Stimulated activated CD4-positive, alpha-beta T cell treated with anti-CD3 and anti-CD28 coated beads, Interleukin-1b, Interleukin-23, amount 100 ng/mL, for 24 hours (primary cell): Measurements from ENCODE around the gene EXT2.

ENCODE experiments used
- DNase-seq, 4 experiments: peaks; one replicate each; pipeline ENCODE4 v3.0.0-alpha.2; 2020; ENCODE audit warnings: low read depth in 4 of 4, low spot score in 1 of 4

EXT2 gene

DNA sequence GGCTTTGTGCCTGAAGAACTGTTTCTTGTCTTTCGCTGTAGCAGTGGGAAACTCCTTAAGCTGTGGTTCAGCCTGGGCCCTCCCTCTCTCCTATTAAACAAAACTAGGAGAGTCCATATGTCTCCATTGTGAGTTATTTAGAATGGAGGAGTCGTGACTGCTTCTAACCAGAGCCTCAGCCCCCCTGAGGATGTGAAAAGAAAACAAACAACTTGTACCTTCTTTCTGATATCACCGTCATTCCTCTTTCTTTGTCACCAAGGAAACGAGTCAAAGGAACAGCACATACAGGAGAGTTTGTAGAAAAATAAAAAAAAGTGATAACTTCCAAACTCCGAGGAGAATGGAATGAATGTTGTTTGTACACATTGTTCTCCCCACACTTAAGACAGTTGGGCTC, 11.6 kb upstream of the EXT2 start:
- DNase-seq = no peak

- no peak for DNase-seq
These were observed 10.1 kb upstream of the EXT2 start for GRCh38 chr11:44085330-44085729.

DNA sequence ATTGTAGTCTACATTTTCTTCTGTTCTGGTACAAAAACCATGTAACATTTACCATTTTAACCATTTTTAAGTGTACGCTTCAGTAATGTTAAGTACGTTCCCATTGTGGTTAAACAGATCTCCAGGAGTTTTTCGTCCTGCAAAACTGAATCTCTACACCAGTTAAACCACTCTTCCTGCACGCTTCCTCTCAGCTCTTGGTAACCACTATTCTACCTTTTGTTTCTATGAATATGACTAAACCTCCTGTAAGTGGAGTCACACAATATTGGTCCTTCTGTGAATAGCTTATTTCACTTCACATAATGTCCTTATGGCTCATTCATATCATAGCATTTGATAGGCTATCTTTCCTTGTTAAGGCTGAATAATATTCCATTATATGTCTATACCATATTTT, 7.1 kb upstream of the EXT2 start:
- DNase-seq = no peak

- DNase-seq = no peak
These were observed 6.6 kb upstream of the EXT2 start for GRCh38 chr11:44088871-44089270.

- no peak for DNase-seq
These were observed 4.9 kb upstream of the EXT2 start for GRCh38 chr11:44090539-44090938.

DNA sequence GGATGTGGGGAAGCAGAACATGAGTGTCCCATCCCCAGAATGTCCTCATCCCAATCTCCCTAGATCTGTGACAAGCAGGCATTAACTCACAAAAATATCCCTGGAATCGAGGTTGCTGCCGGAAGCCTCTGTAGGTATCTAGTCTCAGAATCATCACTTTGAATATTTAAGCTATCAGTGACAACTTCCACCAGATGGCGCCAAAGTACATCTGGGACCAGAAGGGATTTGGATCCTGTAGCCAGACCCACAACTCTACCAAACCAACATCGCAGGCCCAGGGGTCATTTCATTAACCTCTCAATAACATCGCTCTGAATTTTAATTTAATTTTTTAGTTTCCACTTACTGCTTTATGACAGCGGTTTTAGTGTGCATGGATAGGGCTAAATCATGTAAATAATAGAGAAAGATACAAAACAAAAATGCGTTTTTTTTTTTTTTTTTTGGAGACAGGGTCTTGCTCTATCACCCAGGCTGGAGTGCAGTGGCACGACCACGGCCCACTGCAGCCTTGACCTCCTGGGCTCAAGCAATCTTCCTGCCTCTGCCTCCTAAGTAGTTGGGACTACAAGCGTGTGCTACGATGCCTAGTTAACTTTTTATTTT, 1.1 kb upstream of the EXT2 start:
- peak; percentile 63 to 84 (median 74) for DNase-seq

DNA sequence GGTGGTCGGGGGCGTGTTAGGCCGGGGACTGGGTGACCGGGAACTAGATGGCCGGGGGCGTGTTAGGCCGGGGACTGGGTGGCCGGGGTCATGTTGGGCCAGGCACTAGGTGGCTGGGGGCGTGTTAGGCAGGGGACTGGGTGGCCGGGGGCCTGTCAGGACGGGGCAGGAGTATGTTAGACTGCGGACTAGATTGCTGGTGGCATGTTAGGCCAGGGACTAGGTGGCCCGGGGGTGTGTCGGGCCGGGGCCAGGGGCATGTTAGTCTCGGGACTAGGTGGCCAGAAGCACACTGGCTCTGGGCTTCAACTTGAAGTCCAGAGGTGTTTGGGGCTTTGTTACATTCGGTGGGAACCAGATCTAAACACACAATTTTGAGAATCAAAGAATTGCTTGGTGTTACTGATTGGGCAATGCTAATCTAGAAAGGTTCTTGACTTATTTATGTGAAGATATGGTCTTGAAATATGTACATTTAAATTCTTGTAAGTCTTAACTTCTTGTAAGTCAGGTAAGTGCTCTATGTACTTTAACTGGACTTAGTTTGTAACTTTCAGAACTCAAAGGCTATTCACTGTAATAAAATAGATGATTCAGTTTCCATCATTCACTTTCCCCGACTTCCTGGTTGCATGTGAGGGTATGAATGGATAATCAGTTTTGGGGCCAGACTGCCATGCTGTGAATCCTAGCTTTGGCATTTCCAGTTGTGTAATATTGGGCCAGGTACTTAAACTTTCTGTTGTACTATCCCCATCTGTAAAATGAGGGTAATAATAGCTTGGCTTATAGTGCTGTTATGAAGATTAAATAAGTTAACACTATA, 1.1 kb downstream of the EXT2 start:
- no peak for DNase-seq

DNA sequence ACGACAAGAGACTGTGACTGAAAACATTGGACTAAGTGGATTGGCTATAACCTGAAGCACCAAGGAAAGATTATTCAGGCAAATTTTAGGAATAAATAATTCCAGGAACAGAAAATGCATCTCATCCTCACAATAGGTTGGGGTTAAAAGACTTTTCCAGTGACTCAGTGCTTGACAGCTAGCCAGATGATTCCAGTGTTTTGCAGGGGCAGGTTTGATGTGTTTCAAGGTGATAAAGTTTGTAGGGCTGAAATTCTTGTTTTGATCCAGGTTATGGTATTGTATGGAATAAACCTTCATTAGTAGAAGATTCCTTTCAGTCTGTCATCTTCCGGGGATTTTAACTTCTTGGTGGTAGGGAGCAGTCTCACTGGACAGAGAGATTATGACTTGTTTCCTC, 2.3 kb downstream of the EXT2 start:
- DNase-seq = no peak

DNA sequence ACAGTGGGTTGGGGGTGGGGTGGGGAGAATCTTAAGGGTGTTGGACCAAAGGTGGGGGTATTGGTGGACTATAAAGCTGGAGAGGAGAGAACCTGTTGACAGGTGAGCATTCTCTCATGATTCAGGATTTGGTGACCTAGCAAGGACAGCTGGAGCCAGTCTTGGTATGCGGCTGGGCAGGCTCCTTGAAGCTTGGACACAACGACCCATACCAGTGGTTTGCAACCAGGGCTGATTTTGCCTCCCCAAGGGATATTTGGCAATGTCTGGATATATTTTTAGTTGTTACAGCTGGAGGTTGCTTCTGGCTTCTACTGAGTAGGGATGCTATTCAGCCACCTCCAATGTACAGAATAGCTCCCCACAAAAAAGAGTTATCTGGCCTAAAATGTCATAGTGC, 5.6 kb downstream of the EXT2 start:
- DNase-seq = no peak

DNA sequence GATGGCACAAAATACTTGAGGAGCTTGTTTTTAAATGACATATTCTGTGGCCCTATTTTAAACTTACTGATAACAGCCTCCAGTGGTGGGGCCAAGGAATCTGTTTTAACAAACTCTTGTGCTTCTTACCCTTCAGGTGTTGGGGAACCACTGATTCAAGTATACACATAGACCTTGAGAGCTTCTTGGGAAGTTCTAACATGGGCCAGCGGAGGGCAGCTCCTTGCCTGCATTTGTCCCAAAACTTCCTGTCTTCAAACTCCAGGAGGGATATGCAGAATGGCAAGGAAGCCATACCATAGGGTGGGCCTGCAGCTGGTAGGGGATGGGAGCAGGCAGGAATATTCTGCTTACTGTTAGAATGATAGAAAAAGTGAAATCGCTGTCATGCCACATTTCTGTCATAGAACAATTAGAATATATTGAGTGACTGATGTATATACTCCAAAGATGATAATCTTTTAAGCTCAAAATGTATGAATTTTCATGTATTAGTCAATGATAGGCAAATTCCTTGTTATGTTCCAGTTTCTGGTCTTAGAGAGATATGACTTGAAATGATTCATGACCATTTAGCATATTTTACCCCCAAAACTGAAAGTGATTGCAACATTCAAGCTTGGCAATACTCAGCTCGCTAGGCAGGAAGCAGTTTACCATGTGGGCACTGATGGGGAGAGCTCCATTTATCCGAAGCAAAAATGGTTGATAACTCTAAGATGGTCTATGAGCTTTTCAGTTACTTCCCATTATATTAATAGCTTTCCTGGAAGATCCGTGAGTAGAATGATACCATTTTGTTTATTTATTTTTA, 9.2 kb downstream of the EXT2 start:
- DNase-seq = no peak

DNA sequence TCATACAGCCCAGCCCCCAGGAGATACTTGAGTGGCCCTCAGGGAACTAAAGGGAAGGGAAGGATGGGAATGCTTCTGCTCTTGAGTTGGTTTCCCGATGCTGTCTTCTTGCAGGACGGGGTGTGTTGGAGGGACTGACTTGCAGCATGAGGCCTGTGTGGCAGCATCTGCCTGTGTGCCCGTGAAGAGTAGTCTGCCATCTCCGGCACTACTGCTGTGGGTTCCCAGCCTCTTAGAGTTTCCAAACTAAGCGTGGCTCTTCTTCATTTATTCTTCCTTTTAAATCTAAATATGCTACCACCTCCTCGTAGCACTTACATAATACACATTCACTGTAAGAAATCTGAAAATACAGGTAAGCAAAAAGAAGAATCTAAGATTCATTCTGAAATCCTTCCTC, 12.8 kb downstream of the EXT2 start:
- no peak for DNase-seq

- peak; percentile 18 to 36 (median 24) for DNase-seq
These were observed 14.8 kb downstream of the EXT2 start for GRCh38 chr11:44110231-44110679.

DNA sequence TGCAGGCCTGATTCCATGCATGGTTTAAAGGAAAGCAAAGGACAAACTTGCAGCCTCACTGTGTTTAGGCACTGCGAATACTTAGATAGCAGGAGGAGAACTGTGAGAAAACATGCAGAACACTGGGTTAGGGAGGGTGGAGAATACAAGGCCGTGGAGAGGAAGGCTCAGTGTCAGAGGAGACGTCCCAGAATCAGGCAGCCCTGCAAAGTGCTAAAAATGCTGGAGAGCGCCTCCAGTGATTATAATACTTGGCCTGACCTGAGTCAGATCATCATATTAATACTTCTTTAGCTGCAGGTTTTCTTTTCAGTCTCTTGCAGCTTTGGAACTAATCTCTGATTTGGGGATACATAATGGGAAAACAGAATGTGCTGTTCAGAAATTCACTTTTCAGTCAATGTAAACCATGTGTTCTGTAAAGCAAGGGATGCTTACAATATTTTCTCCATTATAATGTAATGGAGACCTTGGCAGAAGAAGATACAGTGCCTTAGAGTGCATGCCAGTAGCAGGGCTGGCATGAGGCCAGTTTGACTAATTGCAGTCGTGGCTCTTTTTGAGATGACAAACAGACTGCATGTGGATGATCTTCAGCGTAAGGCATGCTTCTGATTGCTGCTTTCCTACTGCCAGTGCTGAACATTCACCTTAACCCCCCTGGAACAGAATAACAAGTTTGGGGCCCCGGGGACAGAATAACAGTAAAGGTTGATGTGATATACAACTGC, 16.8 kb downstream of the EXT2 start:
- no peak for DNase-seq

DNA sequence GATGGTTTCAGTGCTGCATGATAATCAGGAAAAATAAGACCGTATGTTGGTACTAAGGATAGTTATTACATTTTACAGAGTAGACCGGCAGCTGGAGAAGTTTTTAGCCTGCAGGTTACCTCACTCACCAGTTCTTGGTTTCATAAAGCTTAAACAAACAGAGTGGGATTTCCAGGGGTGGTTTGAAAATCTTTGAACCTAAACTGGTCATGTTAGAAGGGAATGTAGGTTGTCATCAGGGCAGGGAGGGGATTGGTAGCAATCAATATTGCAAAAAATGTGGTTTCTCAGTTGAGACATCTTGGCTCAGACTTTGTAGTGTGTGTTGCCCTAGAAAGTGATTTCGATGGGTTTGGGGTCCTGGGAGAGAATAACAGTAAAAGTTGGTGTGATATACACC, 17.5 kb downstream of the EXT2 start:
- no peak for DNase-seq

DNA sequence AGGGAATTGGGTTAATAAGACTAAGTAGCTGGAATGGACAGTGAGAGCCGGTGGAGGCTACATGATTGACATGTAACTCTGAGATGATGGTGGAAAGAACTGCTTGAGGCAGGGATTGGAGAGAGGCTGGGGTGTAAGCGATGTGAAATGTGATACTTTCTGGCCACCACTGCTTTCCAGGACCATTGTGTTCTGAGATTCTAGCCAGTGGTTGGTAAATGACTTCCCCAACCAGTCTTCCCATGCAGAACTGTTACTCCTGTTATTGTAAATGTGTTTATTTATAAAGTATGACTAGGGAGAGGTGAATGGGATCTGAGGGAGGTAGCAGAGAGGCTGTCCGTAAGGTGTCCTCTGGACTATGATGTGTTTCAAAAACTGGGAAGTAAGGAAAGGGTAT, 18.1 kb downstream of the EXT2 start:
- DNase-seq = no peak

- no peak for DNase-seq
These were observed 20.9 kb downstream of the EXT2 start for GRCh38 chr11:44116234-44116830.

DNA sequence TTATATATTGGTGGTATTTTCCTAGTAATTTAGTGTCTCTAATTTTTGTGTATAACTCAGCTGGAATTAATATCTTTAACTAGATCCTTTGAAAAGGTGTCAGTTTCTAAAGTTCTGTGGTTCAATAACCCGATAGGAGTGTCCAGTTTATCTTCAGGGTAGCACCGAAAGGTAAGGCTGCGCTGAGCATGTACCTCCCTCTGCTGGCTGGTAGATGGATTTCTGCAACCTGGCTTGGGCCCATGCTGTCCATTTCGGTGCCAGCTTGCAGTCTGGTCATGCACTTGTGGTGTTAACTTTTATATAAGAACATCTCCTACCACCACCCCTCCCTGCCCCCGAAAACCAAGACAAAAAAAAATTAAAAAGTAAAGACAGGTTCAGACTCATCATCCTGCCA, 24.7 kb downstream of the EXT2 start:
- DNase-seq = no peak

DNA sequence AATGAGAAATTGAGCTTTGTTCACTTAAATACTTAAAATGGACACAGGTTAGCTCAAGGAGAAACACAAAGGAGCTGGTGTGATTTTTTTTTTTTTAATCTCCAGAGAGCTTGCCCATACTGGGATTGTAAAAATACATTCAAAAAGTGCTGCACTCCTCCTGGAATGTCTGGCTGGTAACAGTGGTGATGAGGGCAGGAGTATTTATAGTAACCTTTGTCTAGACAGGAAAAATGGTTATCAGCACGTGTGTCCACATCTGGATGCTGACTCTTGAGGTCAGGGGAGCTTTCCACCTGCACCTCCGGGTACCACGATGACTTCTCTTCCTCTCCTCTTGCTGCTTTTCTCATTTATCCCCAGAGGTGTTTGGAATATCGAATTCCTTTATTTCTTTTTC, 30.1 kb downstream of the EXT2 start:
- no peak for DNase-seq

GRCh38 chr11:44126304-44126703, 30.8 kb downstream of the EXT2 start:
- DNase-seq = no peak

DNA sequence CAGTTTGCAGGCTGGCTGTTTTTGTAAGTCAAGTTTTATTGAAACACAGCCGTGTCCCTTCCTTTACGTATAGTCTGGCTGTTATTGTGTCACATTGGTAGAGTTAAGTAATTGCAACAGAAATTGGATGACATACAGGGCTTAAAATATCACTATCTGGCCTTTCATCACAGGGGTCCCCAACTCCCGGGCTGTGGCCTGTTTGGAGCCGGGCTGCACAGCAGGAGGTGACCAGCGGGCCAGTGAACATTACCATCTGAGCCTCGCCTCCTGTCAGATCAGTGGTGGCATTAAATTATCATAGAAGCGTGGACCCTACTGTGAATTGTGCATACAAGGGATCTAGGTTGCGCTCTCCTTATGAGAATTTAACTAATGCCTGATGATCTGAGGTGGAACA, 31.7 kb downstream of the EXT2 start:
- no peak for DNase-seq

DNA sequence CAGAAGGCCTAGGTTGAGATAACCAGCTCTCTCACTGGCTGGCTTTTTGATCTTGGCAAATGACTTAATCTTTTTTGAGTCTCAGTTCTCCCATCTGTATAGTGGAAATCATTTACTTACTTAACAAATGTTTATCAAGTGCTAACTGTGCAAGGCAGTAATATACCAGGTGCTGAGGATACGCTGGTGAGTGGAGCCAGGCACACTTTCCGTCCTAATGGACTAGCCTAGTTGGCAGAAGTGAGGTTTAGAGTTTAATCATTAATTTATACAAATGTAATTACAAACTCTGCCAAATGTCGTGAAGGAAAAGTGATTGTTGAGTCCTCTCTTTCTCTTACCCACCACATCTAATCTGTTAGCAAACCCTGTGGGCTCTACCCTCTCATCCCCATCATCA, 33.3 kb downstream of the EXT2 start:
- no peak for DNase-seq
